HUES48 (cell line): ENCODE measurements around the gene SLC6A2.

Experiments
- H3K27ac ChIP-seq: one replicate; pipeline ENCODE4 v1.7.0; 2013; ENCODE audit warnings: low read depth, low read length, inconsistent platforms
- H3K27me3 ChIP-seq: 2 replicates; pipeline ENCODE4 v1.6.1; 2013; ENCODE audit warnings: mild to moderate bottlenecking, low read length; ENCODE audit not compliant: control insufficient read depth, insufficient read depth
- H3K36me3 ChIP-seq: 2 replicates; pipeline ENCODE4 v1.6.1; 2013; ENCODE audit warnings: low read length; ENCODE audit not compliant: control insufficient read depth, insufficient read depth
- H3K4me1 ChIP-seq: 2 replicates; pipeline ENCODE4 v1.6.1; 2013; ENCODE audit warnings: mild to moderate bottlenecking, low read length; ENCODE audit not compliant: control insufficient read depth, insufficient read depth
- H3K4me3 ChIP-seq: 2 replicates; pipeline ENCODE4 v1.5.1; 2013; ENCODE audit warnings: mild to moderate bottlenecking, low read depth, low read length
- H3K9ac ChIP-seq: 2 replicates; pipeline ENCODE4 v1.6.1; 2013; ENCODE audit warnings: mild to moderate bottlenecking, low read depth, low read length, moderate library complexity
- H3K9me3 ChIP-seq: 2 replicates; pipeline ENCODE4 v1.6.1; 2013; ENCODE audit warnings: low read length; ENCODE audit not compliant: control insufficient read depth, insufficient read depth

The SLC6A2 gene

GRCh38 chr16:55697867-55698266 is 42.1 kb downstream of the SLC6A2 start:
- H3K9ac ChIP-seq: no peak overlapping the region
- no peak overlapping the region for H3K27ac ChIP-seq
- H3K4me3 ChIP-seq: no peak overlapping the region
- H3K9me3 ChIP-seq: no peaks in the 10 kb centered on the region
- no peaks in the 10 kb centered on the region for H3K27me3 ChIP-seq
- H3K36me3 ChIP-seq: no peaks in the 10 kb centered on the region
- peaks cover 9% of the 10 kb centered on the region for H3K4me1 ChIP-seq

- H3K36me3 ChIP-seq: no peaks in the 10 kb centered on the region
- H3K27me3 ChIP-seq: no peaks in the 10 kb centered on the region
- H3K27ac ChIP-seq: no peak overlapping the region
- H3K9ac ChIP-seq: no peak overlapping the region
- no peak overlapping the region for H3K4me3 ChIP-seq
- H3K4me1 ChIP-seq: peaks cover 9% of the 10 kb centered on the region
- H3K9me3 ChIP-seq: no peaks in the 10 kb centered on the region
These were observed 42.5 kb downstream of the SLC6A2 start for GRCh38 chr16:55698331-55698730.

- Histone ChIP-seq H3K9ac (no peak overlapping the region), H3K4me3 (no peak overlapping the region), H3K36me3 (no peaks in the 10 kb centered on the region), H3K9me3 (no peaks in the 10 kb centered on the region), H3K4me1 (peaks cover 9% of the 10 kb centered on the region), H3K27ac (no peak overlapping the region), H3K27me3 (no peaks in the 10 kb centered on the region)
These were observed 43.2 kb downstream of the SLC6A2 start for GRCh38 chr16:55698946-55699345.

- no peaks in the 10 kb centered on the region for H3K9me3 ChIP-seq
- H3K36me3 ChIP-seq: no peaks in the 10 kb centered on the region
- H3K9ac ChIP-seq: no peak overlapping the region
- H3K4me3 ChIP-seq: no peak overlapping the region
- no peaks in the 10 kb centered on the region for H3K27me3 ChIP-seq
- no peak overlapping the region for H3K27ac ChIP-seq
- H3K4me1 ChIP-seq: peaks cover 9% of the 10 kb centered on the region
These were observed 43.8 kb downstream of the SLC6A2 start for GRCh38 chr16:55699616-55700015.

- no peaks in the 10 kb centered on the region for H3K27me3 ChIP-seq
These were observed 44.3 kb downstream of the SLC6A2 start for GRCh38 chr16:55700067-55700466.

GRCh38 chr16:55700961-55701360 is 45.2 kb downstream of the SLC6A2 start:
- Histone ChIP-seq H3K36me3 (no peaks in the 10 kb centered on the region), H3K9me3 (no peaks in the 10 kb centered on the region), H3K4me3 (no peak overlapping the region), H3K4me1 (peaks cover 9% of the 10 kb centered on the region), H3K27ac (no peak overlapping the region), H3K27me3 (no peaks in the 10 kb centered on the region), H3K9ac (no peak overlapping the region)

More at GRCh38 chr16:55700067-55700466, 44.3 kb downstream of the SLC6A2 start:
- Histone ChIP-seq H3K36me3 (no peaks in the 10 kb centered on the region), H3K27ac (no peak overlapping the region), H3K4me3 (no peak overlapping the region), H3K9me3 (no peaks in the 10 kb centered on the region), H3K9ac (no peak overlapping the region), H3K4me1 (peaks cover 9% of the 10 kb centered on the region)

GRCh38 chr16:55701442-55702319 is 45.9 kb downstream of the SLC6A2 start:
- H3K4me1 ChIP-seq: peaks cover 9% of the 10 kb centered on the region

GRCh38 chr16:55703003-55704001 is 47.5 kb downstream of the SLC6A2 start:
- no peaks in the 10 kb centered on the region for H3K9me3 ChIP-seq
- no peaks in the 10 kb centered on the region for H3K36me3 ChIP-seq
- no peak overlapping the region for H3K9ac ChIP-seq
- H3K4me3 ChIP-seq: no peak overlapping the region
- H3K27ac ChIP-seq: no peak overlapping the region
- no peaks in the 10 kb centered on the region for H3K27me3 ChIP-seq
- H3K4me1 ChIP-seq: no peaks in the 10 kb centered on the region

More at GRCh38 chr16:55701442-55702319, 45.9 kb downstream of the SLC6A2 start:
- H3K9me3 ChIP-seq: no peaks in the 10 kb centered on the region
- no peaks in the 10 kb centered on the region for H3K36me3 ChIP-seq
- H3K27ac ChIP-seq: no peak overlapping the region
- H3K27me3 ChIP-seq: no peaks in the 10 kb centered on the region
- H3K4me3 ChIP-seq: no peak overlapping the region
- H3K9ac ChIP-seq: no peak overlapping the region

GRCh38 chr16:55706739-55707384 is 51.1 kb downstream of the SLC6A2 start:
- H3K9me3 ChIP-seq: no peaks in the 10 kb centered on the region
- H3K9ac ChIP-seq: no peak overlapping the region
- no peaks in the 10 kb centered on the region for H3K27me3 ChIP-seq
- no peak overlapping the region for H3K27ac ChIP-seq
- H3K4me1 ChIP-seq: no peaks in the 10 kb centered on the region
- no peaks in the 10 kb centered on the region for H3K36me3 ChIP-seq
- no peak overlapping the region for H3K4me3 ChIP-seq

- H3K27ac ChIP-seq: no peak overlapping the region
- no peak overlapping the region for H3K9ac ChIP-seq
These were observed 54.0 kb downstream of the SLC6A2 start for GRCh38 chr16:55709801-55710200.

More at GRCh38 chr16:55709801-55710200, 54.0 kb downstream of the SLC6A2 start:
- H3K27me3 ChIP-seq: no peaks in the 10 kb centered on the region
- H3K9me3 ChIP-seq: no peaks in the 10 kb centered on the region
- no peak overlapping the region for H3K4me3 ChIP-seq
- H3K4me1 ChIP-seq: no peaks in the 10 kb centered on the region
- H3K36me3 ChIP-seq: no peaks in the 10 kb centered on the region
